Panc1 (cell line): ENCODE data around the gene PARP16. TPM values are rescaled to one million over a fixed set of nuclear protein-coding genes. Genes with fewer than 3 reads are reported as not detected.

ENCODE experiments used
- ATAC-seq: fragments of 200-7000 bp; cut with Tn5 transposase; 2 replicates; pipeline ENCODE4 v1.9.1; 2020; ENCODE audit warnings: mild to moderate bottlenecking, moderate library complexity
- BruUV-seq: library from RNA; stranded (reverse); fragments of 400-500 nt; replicated peaks from 2 replicates; lab custom pipeline; 2021; lab: Mats Ljungman, UMichigan
- CTCF ChIA-PET: fragments of 300-600 bp; sonication (Branson Sonifier 250); formaldehyde crosslinking; loops from one replicate; lab custom pipeline; 2022; ENCODE audit warnings: antibody characterized with exemption; lab: Charles Lee
- POLR2A ChIA-PET: fragments of 300-600 bp; sonication (Branson Sonifier 250); formaldehyde crosslinking; loops from one replicate; lab custom pipeline; 2022; ENCODE audit warnings: antibody characterized with exemption; lab: Charles Lee
- DNase-seq: peaks from one replicate; pipeline ENCODE4 v3.0.0-alpha.2; 2010; ENCODE audit warnings: low read depth, low spot score
- H3K27ac ChIP-seq: 2 replicates; pipeline ENCODE4 v1.5.1; 2011; ENCODE audit warnings: mild to moderate bottlenecking, low read length, inconsistent platforms
- H3K27me3 ChIP-seq: fragments of 200-500 bp; sonication (Bioruptor generic); 2 replicates; pipeline ENCODE4 v1.6.0; 2014; ENCODE audit warnings: low read length, inconsistent platforms; ENCODE audit not compliant: control insufficient read depth, insufficient read depth
- H3K36me3 ChIP-seq: fragments of 200-500 bp; sonication (Bioruptor generic); 2 replicates; pipeline ENCODE4 v1.5.1; 2014; ENCODE audit warnings: inconsistent platforms, mild to moderate bottlenecking, low read length, moderate library complexity; ENCODE audit not compliant: control insufficient read depth, insufficient read depth
- H3K4me1 ChIP-seq: 2 replicates; pipeline ENCODE4 v1.5.1; 2011; ENCODE audit warnings: inconsistent platforms, mild to moderate bottlenecking, low read length, moderate library complexity; ENCODE audit not compliant: control insufficient read depth, insufficient read depth
- H3K4me3 ChIP-seq, 2 experiments: 2 replicates each; pipeline ENCODE4 v1.5.1; 2011 to 2012; ENCODE audit warnings: low read depth in 2 of 2, low read length in 2 of 2, mild to moderate bottlenecking in 2 of 2, inconsistent platforms in 1 of 2, moderate library complexity in 1 of 2
- H3K9me3 ChIP-seq: fragments of 200-500 bp; sonication (Bioruptor generic); 2 replicates; pipeline ENCODE4 v1.5.1; 2014; ENCODE audit warnings: low read depth, mild to moderate bottlenecking, inconsistent platforms, low read length, moderate library complexity; ENCODE audit not compliant: control insufficient read depth, insufficient read depth
- CTCF ChIP-seq: fragments of 450-650 bp; IDR thresholded peaks from 2 replicates; pipeline ENCODE4 v1.5.1; 2017; ENCODE audit warnings: mild to moderate bottlenecking
- POLR2AphosphoS5 ChIP-seq: IDR thresholded peaks from 2 replicates; pipeline ENCODE4 v1.6.1; 2012; ENCODE audit warnings: mild to moderate bottlenecking, low read depth, low read length, moderate library complexity
- REST ChIP-seq, 2 experiments: IDR thresholded peaks; 2 replicates each; pipeline ENCODE4 v1.6.1; 2011 to 2012; ENCODE audit warnings: low read depth in 2 of 2, control low read depth in 1 of 2, low read length in 1 of 2, mild to moderate bottlenecking in 1 of 2, moderate library complexity in 1 of 2; ENCODE audit not compliant: insufficient read depth in 1 of 2
- SIN3A ChIP-seq: IDR thresholded peaks from 2 replicates; pipeline ENCODE4 v1.6.1; 2012; ENCODE audit warnings: low read depth, mild to moderate bottlenecking, low read length, moderate library complexity, borderline replicate concordance; ENCODE audit not compliant: insufficient read depth
- TCF7L2 ChIP-seq: IDR thresholded peaks from 2 replicates; pipeline ENCODE4 v1.6.1; 2011; ENCODE audit warnings: mild to moderate bottlenecking, low read depth, low read length, inconsistent platforms
- in situ Hi-C: cut with HindIII; loops from 2 replicates; pipeline ENCODE4 v1.10.0; 2016; ENCODE audit warnings: low sequenced_read_pairs, low pct_unique_long_range_greater_than_20kb
- intact Hi-C: fragments of 100-400 bp; cut with micrococcal nuclease; formaldehyde crosslinking; loops from one replicate; pipeline ENCODE4 v1.10.0; 2022; ENCODE audit not compliant: unreplicated experiment
- total RNA-seq: library from RNA; stranded (reverse); gene quantifications from one replicate; pipeline ENCODE4 v1.2.1, GENCODE V29; 2021; ENCODE audit not compliant: unreplicated experiment

The PARP16 gene
- total RNA-seq, 1 experiment from 2014 or later: 15.4 TPM

- H3K27me3 ChIP-seq: no peaks in the 10 kb centered on the region
- CTCF ChIA-PET: no interaction called here
- BruUV-seq: no TSS peak
- no peak for DNase-seq
- ATAC-seq: no peak
- H3K36me3 ChIP-seq: no peaks in the 10 kb centered on the region
- H3K27ac ChIP-seq: no peak overlapping the region
- peaks cover 5% of the 10 kb centered on the region; the same call in 1 of the 2 replicates for H3K4me1 ChIP-seq
- in situ Hi-C loops: no loop called here
- H3K9me3 ChIP-seq: no peaks in the 10 kb centered on the region
- no peak overlapping the region for H3K4me3 ChIP-seq
- POLR2A ChIA-PET: interaction anchor here (0.6 kb wide), 1 partner anchor 690 kb away, joined by 4 read pairs; no protein-coding TSS in a partner anchor
- intact Hi-C loops: no loop called here
- no peak for TF ChIP-seq CTCF
- TF ChIP-seq SIN3A: no peak
- TF ChIP-seq TCF7L2: no peak
- no peak for TF ChIP-seq POLR2AphosphoS5
- TF ChIP-seq REST (IDR thresholded peaks at IDR 0.05; ENCODE audit: insufficient read depth in 1 of 2, low read depth in 2 of 2, low read length in 1 of 2): no peak
These were observed 23.9 kb upstream of the PARP16 start for GRCh38 chr15:65310431-65311137.

- intact Hi-C loops: no loop called here
- TF ChIP-seq CTCF (no peak), TCF7L2 (no peak), POLR2AphosphoS5 (no peak), SIN3A (no peak), REST (IDR thresholded peaks at IDR 0.05; ENCODE audit: insufficient read depth in 1 of 2, low read depth in 2 of 2, low read length in 1 of 2) (no peak)
- BruUV-seq: no TSS peak
- H3K27ac ChIP-seq: no peak overlapping the region
- POLR2A ChIA-PET: no interaction called here
- no peaks in the 10 kb centered on the region for H3K9me3 ChIP-seq
- H3K4me1 ChIP-seq: peaks cover 12% of the 10 kb centered on the region; the same call in 1 of the 2 replicates
- ATAC-seq: no peak
- CTCF ChIA-PET: no interaction called here
- DNase-seq: no peak
- no peak overlapping the region for H3K4me3 ChIP-seq
- H3K27me3 ChIP-seq: no peaks in the 10 kb centered on the region
- in situ Hi-C loops: no loop called here
- no peaks in the 10 kb centered on the region for H3K36me3 ChIP-seq
These were observed 23.3 kb upstream of the PARP16 start for GRCh38 chr15:65309882-65310418.
